Amniotic epithelial cell (primary cell): ENCODE measurements around the gene CUL2.
"Not testable (repeated sequence)": the region's sequence is repeated elsewhere in the genome, so short reads cannot be mapped to it uniquely, and the experiment has no call there.

Experiments used
- DNase-seq: peaks from one replicate; pipeline ENCODE4 v3.0.0-alpha.2; 2010; ENCODE audit warnings: low read depth

CUL2 gene

GRCh38 chr10:35090162-35090954, at the start of gene CUL2:
TSS of gene CUL2 (minus strand) at chr10:35090341. CDS start at chr10:35071317, 19,024 bp downstream.
- DNase-seq, result peak; percentile 96

- DNase-seq, result no peak
These were observed 46.2 kb upstream of the CUL2 start for GRCh38 chr10:35136263-35136815.

DNA sequence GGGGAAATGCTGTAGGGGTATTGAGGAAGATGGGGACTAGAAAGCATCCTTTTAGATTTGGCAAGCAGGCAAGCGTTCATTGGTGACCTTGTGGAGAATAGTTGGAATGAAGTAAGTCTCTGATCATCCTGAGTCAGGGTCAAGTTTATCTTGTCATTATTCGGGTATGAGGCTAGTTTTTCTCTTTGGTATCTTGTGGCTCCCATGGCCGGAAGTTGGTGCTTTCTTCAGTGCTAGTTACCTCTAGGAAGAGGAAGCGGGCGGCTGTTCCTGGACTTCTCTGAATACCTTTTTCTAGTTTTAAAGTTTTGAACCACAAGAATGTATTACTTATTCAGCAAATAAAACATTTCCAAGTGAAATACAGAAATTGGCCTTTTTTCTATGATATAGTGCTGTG, 45.7 kb upstream of the CUL2 start:
- DNase-seq, result no peak

DNA sequence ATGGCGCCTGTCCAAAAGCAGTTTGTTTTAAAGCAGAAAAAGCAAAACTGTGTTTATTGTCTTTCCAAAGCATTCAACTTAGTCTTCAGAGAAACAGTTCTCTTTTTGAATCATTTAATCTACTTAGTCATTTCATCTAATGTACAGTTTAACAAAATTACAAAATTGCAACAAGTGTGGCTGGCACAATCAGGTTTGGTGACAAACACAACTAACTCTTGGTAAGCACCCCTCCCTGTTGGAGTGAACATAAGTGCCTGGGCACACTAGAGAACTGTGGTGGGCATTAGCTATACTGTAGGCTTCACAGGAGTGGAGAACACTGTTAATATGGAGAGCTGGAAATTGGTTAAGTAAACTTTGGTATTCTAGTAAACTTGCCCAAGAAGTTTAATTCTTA, 43.4 kb upstream of the CUL2 start:
- no peak for DNase-seq

DNA sequence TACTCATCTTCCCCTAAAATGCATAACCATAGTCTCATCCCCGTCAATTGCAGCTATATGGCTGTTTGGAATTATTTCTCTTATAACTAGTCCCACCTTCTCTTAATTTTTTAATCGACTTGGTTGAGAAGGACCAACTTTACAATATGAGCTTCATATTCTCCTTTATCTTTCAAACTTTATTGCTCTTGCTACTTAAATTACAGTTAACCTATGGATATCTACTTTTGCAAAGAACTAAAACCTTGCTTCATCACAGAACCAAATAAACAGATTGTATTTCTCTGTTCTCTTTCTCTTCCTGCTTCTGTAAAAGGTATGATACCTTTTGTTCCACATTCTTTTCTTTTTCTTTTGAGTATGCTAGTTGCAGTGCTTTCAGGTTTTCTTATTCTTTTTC, 42.6 kb upstream of the CUL2 start:
- no peak for DNase-seq

DNA sequence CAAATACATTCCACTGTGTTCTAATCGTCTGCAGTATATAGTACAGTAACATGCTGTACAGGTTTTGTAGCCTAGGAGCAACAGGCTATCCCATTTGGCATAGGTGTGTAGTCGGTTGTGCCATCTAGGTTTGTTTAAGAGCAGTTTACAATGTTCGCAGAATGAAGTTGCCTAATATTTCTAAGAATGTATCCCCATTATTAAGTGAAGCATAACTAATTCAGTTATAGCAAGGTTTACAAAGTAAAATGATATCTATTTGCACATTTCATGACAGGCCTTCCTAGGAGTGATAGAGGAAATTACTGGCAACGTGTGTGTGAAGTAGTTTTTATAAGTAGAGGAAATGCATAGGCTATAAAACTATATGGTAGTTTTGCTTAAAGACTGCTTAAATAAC, 40.5 kb upstream of the CUL2 start:
- no peak for DNase-seq

DNA sequence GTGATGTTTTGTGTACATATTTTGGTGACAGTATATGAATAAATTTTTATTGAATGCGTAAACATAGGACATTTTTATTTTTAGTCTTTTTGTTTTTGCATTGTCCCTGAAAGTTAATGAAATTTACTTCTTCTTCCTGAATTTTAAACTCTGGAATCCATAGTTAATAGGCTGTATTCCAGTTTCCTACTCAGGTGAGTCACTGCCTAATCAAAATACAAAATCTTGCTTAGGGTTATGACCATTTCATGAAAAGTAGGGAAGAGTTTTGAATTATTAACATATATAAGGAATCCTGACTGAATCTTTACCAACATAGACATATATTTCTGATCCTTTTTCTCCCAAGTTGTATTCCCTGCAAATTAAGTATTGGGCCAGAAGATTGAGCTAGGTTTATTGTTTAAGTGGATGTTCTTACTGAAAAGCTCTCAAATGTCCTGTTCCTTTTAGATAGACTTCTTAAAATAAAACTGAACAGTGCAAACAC, 39.1 kb upstream of the CUL2 start:
- DNase-seq, result no peak

DNA sequence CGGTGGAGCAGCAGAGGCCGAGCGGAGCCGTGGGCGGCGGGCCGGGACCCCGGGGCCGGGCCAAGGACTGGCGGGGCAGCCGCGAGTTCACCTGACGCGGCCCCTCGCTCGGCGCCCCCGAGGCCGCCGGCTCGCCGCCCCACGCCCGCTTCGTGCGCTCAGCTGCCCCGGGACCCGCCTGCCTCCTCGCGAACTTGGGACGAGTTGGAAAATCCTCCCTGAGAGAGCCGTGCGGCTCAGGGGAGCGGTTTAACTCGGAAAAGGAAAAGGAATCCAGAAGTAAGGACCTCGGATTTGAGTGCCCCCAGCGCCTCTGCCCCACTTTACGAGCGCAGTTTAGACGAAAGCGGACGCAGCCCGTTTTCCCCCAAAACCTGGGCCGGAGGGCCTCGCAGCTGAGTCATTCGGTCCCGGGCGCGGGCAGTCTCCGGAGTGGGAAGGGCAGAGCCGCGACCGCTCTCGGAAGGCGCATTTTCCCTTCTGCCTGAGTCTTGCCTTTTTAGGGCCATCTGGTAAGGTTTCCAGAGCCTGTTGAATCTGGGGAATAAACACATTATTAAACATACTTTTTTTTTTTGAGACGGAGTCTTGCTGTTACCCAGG, 37.2 kb upstream of the CUL2 start:
- peak; percentile 65 for DNase-seq

GRCh38 chr10:35126530-35127288, 36.6 kb upstream of the CUL2 start, which contains the start of gene CREM:
TSS of gene CREM (plus strand) at chr10:35126846. CDS start at chr10:35137836, 10,990 bp downstream.
- DNase-seq, result peak; percentile 95

DNA sequence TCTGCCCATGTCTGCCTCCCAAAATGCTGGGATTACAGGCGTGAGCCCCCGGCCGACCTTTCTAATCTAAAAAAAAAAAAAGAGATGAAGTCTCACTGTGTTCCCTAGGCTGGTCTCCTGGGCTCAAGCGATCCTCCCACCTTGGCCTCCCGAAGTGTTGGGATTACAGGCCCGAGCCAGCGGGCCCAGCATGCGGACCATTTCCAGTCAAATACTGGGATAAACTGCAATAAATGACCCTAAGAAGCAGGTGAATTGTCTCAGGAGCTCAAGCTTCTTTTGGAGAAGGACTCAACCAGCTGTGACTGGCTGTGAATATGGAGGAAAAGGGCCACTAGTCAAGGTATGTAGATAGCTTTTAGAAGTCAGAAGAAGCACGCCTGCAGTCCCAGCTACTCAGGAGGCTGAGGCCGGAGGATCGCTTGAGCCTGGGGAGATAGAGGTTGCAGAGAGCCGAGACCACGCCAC, 36.0 kb upstream of the CUL2 start:
- DNase-seq, result no peak

DNA sequence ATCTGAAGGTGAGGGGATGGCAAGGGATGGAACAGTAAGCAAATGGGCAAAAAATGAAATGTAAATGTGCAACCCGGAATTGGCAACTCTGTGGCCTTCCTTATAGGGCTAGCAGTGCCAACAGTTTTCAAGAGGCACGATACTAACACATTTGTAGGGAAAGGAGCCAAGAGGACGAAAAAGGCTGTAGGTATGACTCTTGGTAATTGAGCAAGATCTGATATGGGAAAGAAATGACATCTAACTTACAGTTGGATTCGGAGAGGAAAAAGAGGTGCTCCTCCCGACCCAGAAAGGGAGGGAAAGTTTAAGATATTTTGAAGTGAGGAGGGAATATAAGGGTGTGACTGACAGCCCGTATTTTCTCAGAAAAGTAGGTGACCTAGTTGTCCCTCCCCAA, 34.4 kb upstream of the CUL2 start:
- peak; percentile 19 for DNase-seq

- no peak for DNase-seq
These were observed 29.2 kb upstream of the CUL2 start for GRCh38 chr10:35119378-35119777.

DNA sequence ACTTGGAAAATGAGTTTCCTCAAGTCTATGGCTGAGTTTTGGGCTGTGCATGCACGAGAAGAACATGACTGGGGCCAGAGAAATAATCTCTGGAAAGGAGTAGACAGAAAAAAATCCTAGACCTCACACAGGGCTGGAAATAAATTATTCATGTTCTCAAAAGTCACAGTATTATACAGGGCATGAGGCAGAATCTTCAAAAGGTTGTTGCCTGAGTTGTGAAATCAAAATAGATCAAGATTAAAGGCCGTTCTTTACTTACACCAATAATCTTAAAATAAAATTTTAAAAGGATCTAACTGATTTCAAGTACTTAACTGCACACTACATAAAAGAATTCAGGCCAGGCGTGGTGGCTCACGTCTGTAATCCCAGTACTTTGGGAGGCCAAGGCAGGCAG, 22.4 kb upstream of the CUL2 start:
- DNase-seq, result no peak

GRCh38 chr10:35103882-35104281, 13.7 kb upstream of the CUL2 start:
- DNase-seq, result no peak

GRCh38 chr10:35097510-35097909, 7.4 kb upstream of the CUL2 start:
- DNase-seq, result no peak

DNA sequence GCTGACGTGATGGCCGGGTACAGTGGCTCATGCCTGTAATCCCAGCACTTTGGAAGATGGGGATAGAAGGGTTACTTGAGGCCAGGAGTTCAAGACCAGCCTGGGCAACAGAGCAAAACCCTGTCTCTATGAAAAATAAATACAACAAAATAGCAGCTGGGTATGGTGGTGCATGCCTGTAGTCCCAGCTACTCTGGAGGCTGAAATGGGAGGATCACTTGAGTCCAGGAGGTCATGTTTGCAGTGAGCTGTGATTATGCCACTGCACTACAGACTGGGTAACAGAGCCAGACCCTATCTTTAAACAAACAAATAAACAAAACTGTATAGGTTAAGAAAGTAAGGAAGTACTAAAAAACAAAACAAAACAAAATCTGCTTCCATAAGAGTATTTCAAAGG, 6.2 kb upstream of the CUL2 start:
- no peak for DNase-seq

DNA sequence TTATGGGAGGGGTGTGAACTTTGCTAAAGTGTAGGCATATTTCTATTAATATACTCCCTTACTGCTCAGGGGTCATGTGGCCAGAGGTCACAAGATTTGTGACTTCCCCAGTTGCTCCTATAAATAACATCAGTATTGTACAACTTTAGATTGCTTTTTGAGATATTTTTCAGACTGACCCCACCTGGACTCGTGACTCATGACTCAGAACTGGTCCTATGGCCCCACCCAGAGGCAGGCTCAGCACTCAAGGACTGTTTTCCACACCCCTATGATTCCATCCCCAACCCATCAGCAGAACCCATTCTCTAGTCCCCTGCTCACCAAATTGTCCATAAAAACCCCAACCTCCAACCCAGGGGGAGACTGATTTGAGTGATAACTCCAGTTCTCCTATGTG, 2.7 kb upstream of the CUL2 start:
- DNase-seq, result no peak

- DNase-seq, result no peak
These were observed 2.1 kb upstream of the CUL2 start for GRCh38 chr10:35091994-35092790.

DNA sequence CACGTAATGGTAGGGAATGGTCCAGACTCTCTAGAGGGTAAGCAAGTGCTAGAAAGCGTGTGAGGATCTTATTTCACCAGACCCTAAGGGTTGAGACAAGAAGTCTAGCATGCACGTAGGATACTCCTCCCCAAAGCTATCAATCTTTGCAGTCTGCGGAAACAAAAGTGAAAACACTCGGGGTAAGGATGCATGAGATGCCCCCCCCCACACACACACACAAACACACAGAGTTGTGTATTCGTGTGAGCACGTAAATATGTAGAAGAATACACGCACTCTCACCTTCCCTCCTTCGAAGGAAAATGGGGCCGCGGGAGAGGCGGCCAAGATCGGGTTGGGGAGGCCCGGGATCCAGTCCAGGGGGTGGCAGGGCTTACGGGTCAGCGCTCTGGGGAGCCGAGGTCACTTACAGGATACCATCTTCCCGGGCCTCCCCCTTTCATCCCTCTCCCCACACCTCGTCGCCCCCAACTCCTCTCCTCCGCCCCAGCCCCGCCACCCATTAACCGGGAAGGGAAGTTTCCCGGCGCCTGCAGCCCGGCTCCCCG, 455 bp downstream of the CUL2 start:
- peak; percentile 55 for DNase-seq

GRCh38 chr10:35083242-35083641, 6.9 kb downstream of the CUL2 start:
- DNase-seq, result no peak

- not testable (repeated sequence) for DNase-seq
These were observed 9.9 kb downstream of the CUL2 start for GRCh38 chr10:35080261-35080660.
